Gastrocnemius medialis (tissue), 4 donors: Measurements from ENCODE around the gene LHX3. TPM values are rescaled to one million over a fixed set of nuclear protein-coding genes. Genes with fewer than 3 reads are reported as not detected.

Experiments
- ATAC-seq, 2 donors: fragments of 150-250 bp; one replicate each; pipeline ENCODE4 v1.9.1; 2016
- DNase-seq, 2 donors: peaks; one replicate each; pipeline ENCODE4 v3.0.0-alpha.2; 2019
- H3K27ac ChIP-seq, 4 donors: fragments of 200-600 bp; sonication (generic); 1 replicate in 1 of 4; 2 replicates in 3 of 4; pipeline ENCODE4 v1.5.1; 2016 to 2018; ENCODE audit warnings: mild to moderate bottlenecking in 2 of 4, moderate library complexity in 1 of 4
- H3K27me3 ChIP-seq, 3 donors: fragments of 200-600 bp; sonication (generic) in 2 of 3; 1 replicate in 1 of 3; 2 replicates in 2 of 3; pipeline versions ENCODE4 v1.5.1 to v1.6.0; 2016 to 2019; ENCODE audit warnings: mild to moderate bottlenecking in 1 of 3, moderate library complexity in 1 of 3
- H3K36me3 ChIP-seq, 2 donors: fragments of 200-600 bp; sonication (generic) in 1 of 2; one replicate each; pipeline ENCODE4 v1.5.1; 2017 to 2018
- H3K4me1 ChIP-seq, 2 donors: fragments of 200-600 bp; sonication (generic) in 1 of 2; one replicate each; pipeline ENCODE4 v1.5.1; 2016 to 2017; ENCODE audit warnings: mild to moderate bottlenecking in 2 of 2
- H3K4me3 ChIP-seq, 4 donors: fragments of 200-600 bp; sonication (generic) in 3 of 4; 1 replicate in 1 of 4; 2 replicates in 3 of 4; pipeline ENCODE4 v1.5.1; 2016 to 2019; ENCODE audit warnings: mild to moderate bottlenecking in 2 of 4
- H3K9me3 ChIP-seq, 3 donors: fragments of 200-600 bp; sonication (generic) in 2 of 3; 1 replicate in 1 of 3; 2 replicates in 2 of 3; pipeline ENCODE4 v1.5.1; 2016 to 2019
- POLR2A ChIP-seq, 2 donors: fragments of 450-650 bp; IDR thresholded peaks; one replicate each; pipeline ENCODE4 v1.6.1; 2017; ENCODE audit warnings: antibody characterized with exemption in 2 of 2, mild to moderate bottlenecking in 2 of 2, moderate library complexity in 2 of 2
- in situ Hi-C, 4 donors: fragments of 200-750 bp; cut with MboI; loops; one replicate each; pipeline versions ENCODE4 v1.15.0 to v1.8.0; 2017; ENCODE audit warnings: low sequenced_read_pairs in 4 of 4
- intact Hi-C: fragments of 100-400 bp; cut with DNase I; formaldehyde crosslinking; loops from one replicate; pipeline ENCODE4 v1.15.1; 2023; ENCODE audit warnings: low total_unique reads
- total RNA-seq, 4 donors: library from RNA; depleted of rRNA; stranded (reverse); fragments of >200 nt; gene quantifications; one replicate each; pipeline versions ENCODE4 v1.1.0 to v1.2.3, GENCODE V29; 2016
- TF ChIP-seq, protein P1 (sequence below), 5 experiments: fragments of 450-650 bp in 3 of 5; fragments of 200-600 bp in 2 of 5; sonication (generic) in 2 of 5; IDR thresholded peaks in 4 of 5; conservative IDR thresholded peaks in 1 of 5; 1 replicate in 4 of 5; 2 replicates in 1 of 5; pipeline ENCODE4 v1.5.1; 2016 to 2019; ENCODE audit warnings: antibody characterized with exemption in 5 of 5, mild to moderate bottlenecking in 3 of 5, moderate library complexity in 3 of 5

Gene LHX3
- total RNA-seq, 4 donors from 2014 or later, result not detected

DNA sequence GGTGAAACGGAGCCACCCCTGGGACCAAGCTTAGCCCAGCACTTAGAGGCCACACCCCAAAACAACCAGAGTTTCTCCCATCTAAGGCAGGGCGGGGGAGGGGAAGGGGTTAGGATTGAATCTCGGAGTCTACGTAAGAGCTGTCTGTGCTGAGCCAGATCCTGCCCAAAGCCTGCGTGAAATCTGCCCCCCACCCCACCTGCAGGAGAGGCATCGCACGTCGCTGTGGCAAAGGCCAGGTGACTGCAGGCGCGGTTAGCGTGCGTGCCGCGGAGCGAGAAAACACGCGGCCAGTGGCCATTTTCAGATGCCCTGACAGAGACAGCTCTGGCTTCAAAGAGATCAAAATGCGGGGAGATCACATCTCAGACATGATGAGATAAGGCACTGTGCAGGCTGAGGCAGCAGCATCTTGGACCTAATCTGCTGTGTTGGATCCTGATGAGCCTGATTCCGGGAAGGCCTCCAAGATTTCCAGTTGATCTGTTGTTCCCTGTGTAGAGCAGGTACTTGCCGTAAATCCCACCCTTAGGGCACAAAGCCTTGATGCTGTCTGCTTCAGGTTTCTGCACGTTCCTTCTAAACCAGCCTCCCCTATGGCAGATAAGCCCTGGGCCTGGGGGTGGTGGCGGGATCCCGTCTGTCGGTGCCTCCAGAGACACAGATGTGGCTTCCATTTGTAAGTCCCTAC lies 43.2 kb upstream of the LHX3 start:
- DNase-seq (no peak), ATAC-seq (no peak)
- H3K36me3 ChIP-seq, result no peaks in the 10 kb centered on the region
- intact Hi-C loops, result loop anchor here (10.0 kb wide), 2 partner anchors 283 to 343 kb away; partner anchors contain the start of genes CAMSAP1 and UBAC1
- in situ Hi-C loops, result no loop called here
- no peak overlapping the region for H3K4me3 ChIP-seq
- peaks cover 12 to 18% of the 10 kb centered on the region in 2 donors for H3K4me1 ChIP-seq
- peaks cover under 1 to 6% (median 6%) of the 10 kb centered on the region in 3 donors for H3K27me3 ChIP-seq
- no peak overlapping the region for H3K27ac ChIP-seq
- no peaks in the 10 kb centered on the region for H3K9me3 ChIP-seq
- TF ChIP-seq, protein P1, sequence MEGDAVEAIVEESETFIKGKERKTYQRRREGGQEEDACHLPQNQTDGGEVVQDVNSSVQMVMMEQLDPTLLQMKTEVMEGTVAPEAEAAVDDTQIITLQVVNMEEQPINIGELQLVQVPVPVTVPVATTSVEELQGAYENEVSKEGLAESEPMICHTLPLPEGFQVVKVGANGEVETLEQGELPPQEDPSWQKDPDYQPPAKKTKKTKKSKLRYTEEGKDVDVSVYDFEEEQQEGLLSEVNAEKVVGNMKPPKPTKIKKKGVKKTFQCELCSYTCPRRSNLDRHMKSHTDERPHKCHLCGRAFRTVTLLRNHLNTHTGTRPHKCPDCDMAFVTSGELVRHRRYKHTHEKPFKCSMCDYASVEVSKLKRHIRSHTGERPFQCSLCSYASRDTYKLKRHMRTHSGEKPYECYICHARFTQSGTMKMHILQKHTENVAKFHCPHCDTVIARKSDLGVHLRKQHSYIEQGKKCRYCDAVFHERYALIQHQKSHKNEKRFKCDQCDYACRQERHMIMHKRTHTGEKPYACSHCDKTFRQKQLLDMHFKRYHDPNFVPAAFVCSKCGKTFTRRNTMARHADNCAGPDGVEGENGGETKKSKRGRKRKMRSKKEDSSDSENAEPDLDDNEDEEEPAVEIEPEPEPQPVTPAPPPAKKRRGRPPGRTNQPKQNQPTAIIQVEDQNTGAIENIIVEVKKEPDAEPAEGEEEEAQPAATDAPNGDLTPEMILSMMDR (IDR thresholded peaks at IDR 0.05 in 4 of 5, conservative IDR thresholded peaks at IDR 0.05 in 1 of 5), result no peak
- TF ChIP-seq POLR2A (IDR thresholded peaks at IDR 0.05), result no peak

DNA sequence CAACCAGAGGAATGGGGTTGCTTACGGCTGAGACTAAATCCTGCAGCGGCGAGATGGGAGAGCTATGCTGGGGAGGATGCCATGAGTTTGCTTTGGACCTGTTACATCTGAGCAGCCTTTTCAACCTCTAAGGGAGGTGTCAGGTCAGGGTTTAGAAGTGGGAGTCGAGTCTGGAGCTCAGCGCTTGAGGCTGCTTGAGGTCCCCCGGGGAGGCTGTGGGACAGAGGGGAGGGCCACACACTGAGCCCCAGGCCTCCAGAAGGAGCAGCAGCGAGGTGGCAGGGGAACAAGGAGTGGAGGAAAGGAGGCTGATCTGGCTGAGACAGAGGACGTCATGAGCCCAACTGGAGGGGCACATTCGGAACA lies 42.6 kb upstream of the LHX3 start:
- Histone ChIP-seq H3K4me3 (no peak overlapping the region), H3K4me1 (peaks cover 12 to 18% of the 10 kb centered on the region in 2 donors), H3K36me3 (no peaks in the 10 kb centered on the region), H3K27me3 (peaks cover 0 to under 1% (median under 1%) of the 10 kb centered on the region in 3 donors), H3K9me3 (no peaks in the 10 kb centered on the region), H3K27ac (no peak overlapping the region)
- intact Hi-C loops, result loop anchor here (10.0 kb wide), 2 partner anchors 283 to 343 kb away; partner anchors contain the start of genes CAMSAP1 and UBAC1
- in situ Hi-C loops, result no loop called here
- DNase-seq, result no peak
- TF ChIP-seq POLR2A (IDR thresholded peaks at IDR 0.05), result no peak
- TF ChIP-seq, protein P1 (IDR thresholded peaks at IDR 0.05 in 4 of 5, conservative IDR thresholded peaks at IDR 0.05 in 1 of 5), result no peak
- ATAC-seq, result no peak

DNA sequence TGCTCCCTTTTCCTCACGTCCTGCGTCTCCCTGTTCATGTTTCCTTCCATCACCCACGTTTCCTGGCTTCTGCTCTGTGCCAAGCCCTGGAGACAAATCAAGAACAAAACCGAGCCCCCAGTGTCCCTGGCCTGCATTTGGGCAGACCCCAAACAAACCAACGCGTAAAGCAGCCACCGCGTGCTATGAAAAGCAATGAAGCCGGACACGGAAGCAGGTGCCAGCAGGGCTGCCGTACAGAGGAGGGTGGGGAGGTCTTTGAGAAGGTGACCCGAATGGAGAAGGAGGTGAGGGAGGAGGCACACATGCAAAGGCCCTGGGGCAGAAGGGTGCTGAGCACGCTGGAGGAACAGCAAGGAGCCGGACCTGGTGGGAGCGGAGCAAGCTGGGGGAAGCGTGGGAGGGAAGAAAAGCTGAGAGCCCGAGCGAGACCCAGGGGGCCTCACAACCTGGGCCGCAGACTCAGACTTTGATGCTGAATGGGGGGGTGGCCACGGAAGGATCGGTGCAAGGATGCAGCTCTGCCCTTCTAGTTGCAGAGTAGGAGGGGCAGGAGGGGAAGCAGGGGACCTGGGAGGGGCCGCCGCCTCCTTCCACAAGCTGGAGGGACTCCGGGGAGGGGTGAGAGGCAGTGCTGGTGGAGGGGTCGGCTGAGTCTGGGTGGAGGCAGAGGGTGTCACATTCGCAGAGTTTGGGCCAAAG lies 42.1 kb upstream of the LHX3 start:
- in situ Hi-C loops (no loop called here), intact Hi-C loops (loop anchor here (10.0 kb wide), 2 partner anchors 282 to 342 kb away; partner anchors contain the start of genes CAMSAP1 and UBAC1)
- no peaks in the 10 kb centered on the region for H3K27me3 ChIP-seq
- no peaks in the 10 kb centered on the region for H3K36me3 ChIP-seq
- no peak overlapping the region for H3K27ac ChIP-seq
- DNase-seq (no peak), ATAC-seq (no peak)
- H3K9me3 ChIP-seq, result no peaks in the 10 kb centered on the region
- H3K4me1 ChIP-seq, result peaks cover 12 to 18% of the 10 kb centered on the region in 2 donors
- H3K4me3 ChIP-seq, result no peak overlapping the region
- TF ChIP-seq, protein P1 (IDR thresholded peaks at IDR 0.05 in 4 of 5, conservative IDR thresholded peaks at IDR 0.05 in 1 of 5), result no peak
- no peak for TF ChIP-seq POLR2A (IDR thresholded peaks at IDR 0.05)

DNA sequence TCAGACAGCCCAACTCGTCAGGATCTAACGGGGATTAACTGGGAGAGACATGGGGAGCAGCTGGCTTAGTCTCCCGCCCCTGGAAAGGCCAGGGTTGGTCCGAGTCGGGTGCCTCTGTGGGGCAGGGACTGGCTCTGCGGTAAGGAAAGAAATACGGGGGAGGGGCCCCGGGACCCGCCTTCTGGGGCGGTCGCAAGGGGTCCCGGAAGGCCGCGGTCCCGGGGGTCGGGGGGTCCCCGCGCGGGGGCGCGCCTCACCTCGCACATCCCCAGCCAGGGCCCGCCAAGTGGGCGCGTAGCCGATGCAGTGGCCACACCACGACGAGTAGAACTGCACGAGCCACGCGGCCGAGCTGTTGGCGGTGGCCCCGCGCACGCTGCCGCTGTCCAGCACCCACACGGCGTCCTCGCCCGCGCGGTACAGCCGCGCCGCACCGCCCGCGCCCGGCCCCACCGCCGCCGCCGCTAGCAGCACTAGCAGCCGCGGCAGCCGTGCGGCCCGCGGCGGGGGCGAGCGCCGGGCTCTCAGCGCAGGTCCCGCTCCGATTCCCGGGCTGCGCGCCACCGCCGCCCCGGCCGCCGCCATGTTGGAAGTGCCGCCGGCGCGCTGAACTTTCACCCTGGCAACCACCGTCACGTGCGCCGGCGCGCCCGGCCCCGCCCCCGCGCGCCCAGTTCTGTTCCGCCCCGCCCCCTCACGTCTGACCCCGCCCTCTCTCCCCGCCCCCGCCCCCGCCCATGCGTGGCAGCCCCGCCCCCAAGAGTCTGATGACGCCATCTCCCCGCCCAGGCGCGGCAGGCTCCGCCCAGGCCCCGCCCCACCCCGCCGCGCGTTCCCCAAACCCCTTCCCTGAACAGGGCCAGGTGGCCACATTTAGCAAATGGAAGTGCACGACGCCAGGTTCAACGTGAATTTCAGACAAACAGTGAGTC lies 40.6 kb upstream of the LHX3 start, which contains the start of gene QSOX2:
Gene QSOX2, minus strand, starts transcription at position 594 of the 932 bp plus-strand sequence. Its CDS starts 9 bp downstream, at position 585.
- intact Hi-C loops, result loop anchor here (1.0 to 10.0 kb wide), 3 partner anchors 118 to 341 kb away; partner anchors contain the start of genes CAMSAP1, DNLZ and UBAC1
- Histone ChIP-seq H3K27ac (peak within 1 kb of the TSS; percentile 49 to 61 (median 58)), H3K36me3 (no peaks in the 10 kb centered on the region), H3K4me3 (peak within 1 kb of the TSS; percentile 67 to 99 (median 83)), H3K4me1 (peaks cover 14 to 19% of the 10 kb centered on the region in 2 donors), H3K27me3 (no peaks in the 10 kb centered on the region), H3K9me3 (no peaks in the 10 kb centered on the region)
- peak; percentile 73 to 77 for DNase-seq
- in situ Hi-C loops, result no loop called here
- ATAC-seq, result peak; percentile 90 to 91
- TF ChIP-seq, protein P1 (IDR thresholded peaks at IDR 0.05 in 4 of 5, conservative IDR thresholded peaks at IDR 0.05 in 1 of 5), result no peak
- TF ChIP-seq POLR2A (IDR thresholded peaks at IDR 0.05), result no peak
